ENCODE measurements around the gene IPO9. TPM values are rescaled to one million over a fixed set of nuclear protein-coding genes. Genes with fewer than 3 reads are reported as not detected.

Gene IPO9
- total RNA-seq, 6 experiments from 2014 or later, result 10.3 to 21.7 (median 19.1) TPM

DNA sequence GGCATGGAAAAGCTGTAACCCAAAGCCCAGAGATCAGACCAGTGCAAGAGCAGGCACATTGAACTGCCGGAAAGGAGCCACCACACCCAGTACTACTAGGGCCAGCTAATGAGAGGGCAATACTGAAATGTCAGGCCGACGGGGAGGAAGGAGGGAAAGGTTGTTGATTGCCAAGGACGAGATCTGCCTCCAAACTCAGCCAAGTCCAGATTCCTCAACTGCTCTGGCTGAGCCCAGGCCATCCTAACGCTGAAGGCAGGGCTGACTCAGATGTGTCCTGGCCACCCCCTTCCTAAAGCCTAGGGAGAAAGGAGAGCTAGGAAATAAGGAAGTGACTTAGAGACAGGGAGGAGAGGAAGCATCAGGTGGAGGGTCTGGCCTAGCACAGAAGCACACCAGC is 42.1 kb upstream of the IPO9 start:
- TF ChIP-seq, protein P1, sequence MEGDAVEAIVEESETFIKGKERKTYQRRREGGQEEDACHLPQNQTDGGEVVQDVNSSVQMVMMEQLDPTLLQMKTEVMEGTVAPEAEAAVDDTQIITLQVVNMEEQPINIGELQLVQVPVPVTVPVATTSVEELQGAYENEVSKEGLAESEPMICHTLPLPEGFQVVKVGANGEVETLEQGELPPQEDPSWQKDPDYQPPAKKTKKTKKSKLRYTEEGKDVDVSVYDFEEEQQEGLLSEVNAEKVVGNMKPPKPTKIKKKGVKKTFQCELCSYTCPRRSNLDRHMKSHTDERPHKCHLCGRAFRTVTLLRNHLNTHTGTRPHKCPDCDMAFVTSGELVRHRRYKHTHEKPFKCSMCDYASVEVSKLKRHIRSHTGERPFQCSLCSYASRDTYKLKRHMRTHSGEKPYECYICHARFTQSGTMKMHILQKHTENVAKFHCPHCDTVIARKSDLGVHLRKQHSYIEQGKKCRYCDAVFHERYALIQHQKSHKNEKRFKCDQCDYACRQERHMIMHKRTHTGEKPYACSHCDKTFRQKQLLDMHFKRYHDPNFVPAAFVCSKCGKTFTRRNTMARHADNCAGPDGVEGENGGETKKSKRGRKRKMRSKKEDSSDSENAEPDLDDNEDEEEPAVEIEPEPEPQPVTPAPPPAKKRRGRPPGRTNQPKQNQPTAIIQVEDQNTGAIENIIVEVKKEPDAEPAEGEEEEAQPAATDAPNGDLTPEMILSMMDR (IDR thresholded peaks at IDR 0.05), result no peak
- H3K27ac ChIP-seq, result no peak overlapping the region
- intact Hi-C loops (cut with DNase I), result loop anchor here (5.0 to 10.0 kb wide), 2 partner anchors 75 to 232 kb away; no protein-coding TSS in a partner anchor

DNA sequence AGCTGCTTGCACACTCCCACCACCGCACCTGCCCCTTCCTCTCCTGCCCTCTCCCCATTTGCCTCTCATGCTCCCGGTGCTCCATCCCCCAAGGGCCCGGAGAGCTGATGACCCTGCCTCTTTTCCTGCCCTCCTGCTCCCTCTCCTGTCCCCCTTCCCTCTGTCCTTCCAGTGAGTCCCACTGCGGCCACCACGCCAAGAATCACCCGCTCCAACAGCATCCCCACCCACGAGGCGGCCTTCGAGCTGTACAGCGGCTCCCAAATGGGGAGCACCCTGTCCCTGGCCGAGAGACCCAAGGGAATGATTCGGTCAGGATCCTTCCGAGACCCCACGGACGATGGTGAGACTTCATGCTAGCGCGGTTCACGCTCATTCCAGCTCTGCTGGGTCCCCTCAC is 40.7 kb upstream of the IPO9 start:
- H3K27ac ChIP-seq, result no peak overlapping the region
- no peak for ATAC-seq
- no peaks in the 10 kb centered on the region for H3K9me3 ChIP-seq
- H3K4me1 ChIP-seq, result no peaks in the 10 kb centered on the region
- no peak overlapping the region for H3K4me3 ChIP-seq
- TF ChIP-seq, protein P1 (IDR thresholded peaks at IDR 0.05), result no peak
- TF ChIP-seq POLR2A (IDR thresholded peaks at IDR 0.05), result no peak
- no peaks in the 10 kb centered on the region for H3K36me3 ChIP-seq
- intact Hi-C loops (cut with DNase I), result loop anchor here (5.0 to 10.0 kb wide), 2 partner anchors 76 to 233 kb away; no protein-coding TSS in a partner anchor
- 87% methylated on average over 13 of the region's 18 CpGs for WGBS (ENCODE audit: insufficient coverage, low coverage, low lambda C conversion rate, missing lambda C conversion rate)
- no peak for DNase-seq
- no peaks in the 10 kb centered on the region for H3K27me3 ChIP-seq

More for the DNA sequence above, 42.1 kb upstream of the IPO9 start:
- H3K4me3 ChIP-seq, result no peak overlapping the region
- no peak for DNase-seq
- no peaks in the 10 kb centered on the region for H3K36me3 ChIP-seq
- no peaks in the 10 kb centered on the region for H3K27me3 ChIP-seq
- no peaks in the 10 kb centered on the region for H3K4me1 ChIP-seq
- no peaks in the 10 kb centered on the region for H3K9me3 ChIP-seq
- WGBS (ENCODE audit: insufficient coverage, low coverage, low lambda C conversion rate, missing lambda C conversion rate), result 74% methylated on average over 5 of the region's 5 CpGs
- no peak for ATAC-seq

DNA sequence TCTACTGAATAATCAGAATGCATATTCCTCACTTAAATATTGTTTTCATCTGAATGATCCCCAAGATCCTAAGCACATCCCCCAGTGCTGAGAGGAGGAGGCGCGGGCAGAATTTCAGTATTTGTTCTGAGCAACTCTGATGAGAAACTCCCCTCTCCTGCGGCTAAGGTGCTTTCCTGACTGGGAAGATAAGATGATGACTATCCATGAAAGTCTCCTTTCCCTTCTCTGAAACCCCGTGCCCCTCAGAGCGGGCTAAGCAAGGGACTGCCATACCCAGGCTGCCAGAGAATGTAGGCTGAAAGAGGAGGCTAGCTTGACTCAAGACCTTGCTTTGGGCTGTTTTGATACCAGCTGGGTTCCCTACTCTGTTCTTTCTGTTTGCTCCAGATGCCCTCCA is 39.7 kb upstream of the IPO9 start:
- Histone ChIP-seq H3K27ac (no peak overlapping the region), H3K4me3 (no peak overlapping the region), H3K36me3 (no peaks in the 10 kb centered on the region), H3K27me3 (no peaks in the 10 kb centered on the region), H3K4me1 (no peaks in the 10 kb centered on the region), H3K9me3 (no peaks in the 10 kb centered on the region)
- 84% methylated on average over 4 of the region's 5 CpGs for WGBS (ENCODE audit: insufficient coverage, low coverage, low lambda C conversion rate, missing lambda C conversion rate)
- TF ChIP-seq, protein P1 (IDR thresholded peaks at IDR 0.05), result no peak
- TF ChIP-seq POLR2A (IDR thresholded peaks at IDR 0.05), result no peak
- intact Hi-C loops (cut with DNase I), result loop anchor here (5.0 to 10.0 kb wide), 2 partner anchors 77 to 234 kb away; no protein-coding TSS in a partner anchor
- ATAC-seq (no peak), DNase-seq (no peak)

DNA sequence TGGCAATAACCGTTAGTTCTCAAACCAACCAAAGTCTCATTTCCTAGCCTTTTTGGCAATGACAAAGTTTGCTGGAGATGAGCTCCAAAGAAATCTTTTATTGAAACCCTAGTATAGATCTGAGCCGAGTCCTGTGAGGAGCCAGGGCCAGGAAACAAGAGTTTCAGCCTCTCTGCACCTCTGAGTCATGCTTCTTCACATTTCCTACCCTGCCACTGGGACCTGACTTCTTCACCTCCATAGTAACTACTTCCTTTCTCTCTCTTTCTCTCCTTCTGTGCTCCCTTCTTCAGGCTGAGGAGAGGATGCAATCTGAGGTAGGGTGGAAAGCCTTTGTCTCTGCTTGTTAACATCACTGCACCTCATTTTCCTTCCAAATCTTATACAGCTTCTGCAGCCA is 38.7 kb upstream of the IPO9 start:
- H3K27ac ChIP-seq, result no peak overlapping the region
- no peaks in the 10 kb centered on the region for H3K4me1 ChIP-seq
- no peak for DNase-seq
- H3K27me3 ChIP-seq, result no peaks in the 10 kb centered on the region
- TF ChIP-seq, protein P1 (IDR thresholded peaks at IDR 0.05), result no peak
- TF ChIP-seq POLR2A (IDR thresholded peaks at IDR 0.05), result no peak
- WGBS (ENCODE audit: insufficient coverage, low coverage, low lambda C conversion rate, missing lambda C conversion rate), result 51% methylated on average over 2 of the region's 2 CpGs
- peak in 1 of 4 donors; percentile 15 for ATAC-seq
- no peaks in the 10 kb centered on the region for H3K36me3 ChIP-seq
- intact Hi-C loops (cut with DNase I), result loop anchor here in 1 of 2 donors (5.0 kb wide), 1 partner anchor 83 kb away; no protein-coding TSS in a partner anchor
- no peaks in the 10 kb centered on the region for H3K9me3 ChIP-seq
- H3K4me3 ChIP-seq, result no peak overlapping the region
